Measurements from ENCODE around the gene ARHGAP24.

Gene ARHGAP24

GRCh38 chr4:85577307-85577706, 102.4 kb downstream of the ARHGAP24 start:
- TF ChIP-seq, protein P1, sequence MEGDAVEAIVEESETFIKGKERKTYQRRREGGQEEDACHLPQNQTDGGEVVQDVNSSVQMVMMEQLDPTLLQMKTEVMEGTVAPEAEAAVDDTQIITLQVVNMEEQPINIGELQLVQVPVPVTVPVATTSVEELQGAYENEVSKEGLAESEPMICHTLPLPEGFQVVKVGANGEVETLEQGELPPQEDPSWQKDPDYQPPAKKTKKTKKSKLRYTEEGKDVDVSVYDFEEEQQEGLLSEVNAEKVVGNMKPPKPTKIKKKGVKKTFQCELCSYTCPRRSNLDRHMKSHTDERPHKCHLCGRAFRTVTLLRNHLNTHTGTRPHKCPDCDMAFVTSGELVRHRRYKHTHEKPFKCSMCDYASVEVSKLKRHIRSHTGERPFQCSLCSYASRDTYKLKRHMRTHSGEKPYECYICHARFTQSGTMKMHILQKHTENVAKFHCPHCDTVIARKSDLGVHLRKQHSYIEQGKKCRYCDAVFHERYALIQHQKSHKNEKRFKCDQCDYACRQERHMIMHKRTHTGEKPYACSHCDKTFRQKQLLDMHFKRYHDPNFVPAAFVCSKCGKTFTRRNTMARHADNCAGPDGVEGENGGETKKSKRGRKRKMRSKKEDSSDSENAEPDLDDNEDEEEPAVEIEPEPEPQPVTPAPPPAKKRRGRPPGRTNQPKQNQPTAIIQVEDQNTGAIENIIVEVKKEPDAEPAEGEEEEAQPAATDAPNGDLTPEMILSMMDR (IDR thresholded peaks at IDR 0.05), result no peak

DNA sequence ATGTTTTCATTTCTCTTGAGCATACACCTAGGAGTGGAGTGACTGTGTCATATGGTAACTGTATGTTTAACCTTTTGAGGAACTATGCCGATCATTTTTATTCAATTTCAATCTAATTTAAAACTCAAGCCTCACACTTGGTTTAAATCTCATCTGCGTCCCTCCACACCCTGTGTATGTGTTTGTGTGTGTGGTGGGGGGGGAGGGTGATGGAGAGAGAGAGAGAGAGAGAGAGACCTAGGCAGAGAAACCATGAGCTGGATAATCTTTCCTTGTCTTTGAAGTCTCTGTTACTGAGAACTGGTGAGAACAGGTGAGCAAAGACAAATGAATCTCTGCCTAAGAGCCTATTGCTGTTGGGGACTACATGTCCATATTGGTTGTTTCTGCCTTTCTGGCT, 105.0 kb downstream of the ARHGAP24 start:
- TF ChIP-seq, protein P1 (IDR thresholded peaks at IDR 0.05), result no peak

- TF ChIP-seq, protein P1 (IDR thresholded peaks at IDR 0.05), result no peak
Observed at GRCh38 chr4:85580489-85580888, 105.5 kb downstream of the ARHGAP24 start.

GRCh38 chr4:85587952-85588351, 113.0 kb downstream of the ARHGAP24 start:
- TF ChIP-seq, protein P1 (IDR thresholded peaks at IDR 0.05), result no peak

DNA sequence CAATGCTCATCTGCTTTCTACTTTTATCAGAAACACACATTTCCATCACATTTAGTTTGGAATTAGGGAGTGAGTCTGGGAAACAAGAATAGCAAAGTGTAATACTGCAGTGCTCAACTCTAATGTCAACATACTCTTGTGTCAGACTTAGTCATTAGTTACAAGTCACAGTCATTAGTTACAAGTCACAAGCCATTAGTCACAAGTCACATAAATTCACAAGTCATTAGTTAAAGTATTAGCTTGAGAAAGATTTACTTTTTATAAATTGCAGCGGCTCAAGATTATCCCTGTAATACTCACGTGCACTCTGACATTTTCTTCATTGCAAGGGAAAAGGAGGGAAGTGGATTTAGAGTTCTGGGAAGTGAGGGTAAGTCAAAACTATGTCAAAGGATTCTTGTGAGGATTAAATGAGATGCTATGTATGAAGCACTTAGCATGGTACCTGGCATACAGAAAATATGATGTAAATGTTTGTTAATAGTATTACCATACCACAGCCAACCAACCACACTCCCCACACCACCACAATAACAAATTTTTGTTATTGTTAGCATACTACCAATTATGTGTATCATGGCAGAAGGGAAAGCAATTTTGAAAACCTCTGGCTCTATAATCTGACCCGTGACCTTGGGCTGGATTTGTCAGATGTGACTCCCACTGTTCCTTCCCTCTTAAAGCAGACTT, 116.6 kb downstream of the ARHGAP24 start:
- TF ChIP-seq, protein P1 (IDR thresholded peaks at IDR 0.05), result no peak

DNA sequence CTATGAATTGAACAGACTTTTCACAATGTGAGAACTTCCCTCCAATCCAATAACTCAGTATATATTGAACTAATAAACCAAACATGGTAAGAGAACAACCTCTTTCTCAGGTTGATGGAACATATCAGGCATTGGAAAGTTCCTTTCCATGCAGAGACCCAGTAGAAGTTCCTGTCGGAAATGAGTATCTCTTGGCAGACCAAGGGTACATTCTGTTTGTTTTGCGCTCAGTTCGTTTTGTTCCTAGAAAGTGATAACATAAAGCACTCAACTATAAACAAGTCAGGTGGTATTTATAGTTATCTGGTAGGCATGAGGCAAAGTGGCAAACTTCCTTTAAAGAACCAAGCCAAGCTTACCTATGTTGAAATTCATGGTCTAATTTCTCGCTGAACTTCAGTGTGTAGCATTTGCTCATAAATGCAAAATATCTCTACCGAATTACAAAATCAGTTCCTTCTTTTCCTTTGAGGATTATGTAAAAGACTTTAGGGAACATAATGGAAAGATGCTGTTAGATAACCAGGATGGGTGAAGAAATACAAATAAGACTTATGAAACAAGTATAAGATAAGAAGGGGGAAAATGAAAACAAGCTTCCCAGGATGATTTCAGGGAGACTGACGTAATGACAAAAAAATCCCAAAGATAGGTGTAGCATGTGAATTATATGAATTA, 120.3 kb downstream of the ARHGAP24 start:
- TF ChIP-seq, protein P1 (IDR thresholded peaks at IDR 0.05), result no peak

GRCh38 chr4:85595796-85596559, 121.0 kb downstream of the ARHGAP24 start:
- TF ChIP-seq, protein P1 (IDR thresholded peaks at IDR 0.05), result no peak

All from LNCAP (cell line).